ENCODE data around the gene PTDSS2. TPM values are rescaled to one million over a fixed set of nuclear protein-coding genes. Genes with fewer than 3 reads are reported as not detected.

PTDSS2 gene
- total and polyA plus RNA-seq, 2 experiments from 2014 or later = 22.7 to 145 TPM

DNA sequence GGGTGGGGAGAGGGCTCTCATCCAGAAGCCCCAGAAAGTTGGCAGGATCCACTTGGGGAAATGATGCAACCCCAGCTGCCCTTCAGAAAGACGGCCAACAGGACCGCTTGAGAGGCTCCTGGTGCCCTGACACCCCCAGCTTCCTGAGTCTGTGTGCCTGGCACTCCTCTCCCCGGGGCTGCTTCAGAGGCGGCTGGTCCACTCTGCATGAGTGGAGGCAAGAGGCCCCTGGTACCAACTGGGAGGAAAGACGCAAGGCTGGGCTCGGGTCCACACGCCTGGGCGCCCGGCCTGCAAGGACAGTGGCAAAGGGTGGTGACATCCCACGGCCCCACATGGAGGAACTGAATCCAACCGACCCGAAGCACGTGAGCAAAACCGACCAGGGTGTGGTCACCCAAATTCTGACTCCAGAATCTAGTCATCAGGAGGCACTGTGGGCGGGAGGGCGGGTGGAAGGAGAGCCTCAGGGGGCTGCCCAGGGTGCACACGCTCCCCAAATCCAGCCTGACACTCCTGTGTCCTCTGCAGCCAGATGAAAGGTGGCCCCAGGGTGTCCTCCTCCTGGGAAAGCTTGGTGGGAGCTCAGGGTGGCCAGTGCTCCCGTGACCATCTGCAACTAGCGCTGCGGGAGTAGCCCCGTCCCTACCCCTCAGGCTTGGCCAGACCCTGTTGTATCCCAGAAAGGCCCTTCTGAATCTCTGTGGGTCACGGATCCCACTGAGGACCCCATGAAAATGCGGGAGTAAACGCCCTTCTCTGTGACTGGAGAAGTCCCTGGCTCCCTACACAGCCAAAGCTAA lies 53.3 kb downstream of the PTDSS2 start (continued):
- TF ChIP-seq, protein P1, sequence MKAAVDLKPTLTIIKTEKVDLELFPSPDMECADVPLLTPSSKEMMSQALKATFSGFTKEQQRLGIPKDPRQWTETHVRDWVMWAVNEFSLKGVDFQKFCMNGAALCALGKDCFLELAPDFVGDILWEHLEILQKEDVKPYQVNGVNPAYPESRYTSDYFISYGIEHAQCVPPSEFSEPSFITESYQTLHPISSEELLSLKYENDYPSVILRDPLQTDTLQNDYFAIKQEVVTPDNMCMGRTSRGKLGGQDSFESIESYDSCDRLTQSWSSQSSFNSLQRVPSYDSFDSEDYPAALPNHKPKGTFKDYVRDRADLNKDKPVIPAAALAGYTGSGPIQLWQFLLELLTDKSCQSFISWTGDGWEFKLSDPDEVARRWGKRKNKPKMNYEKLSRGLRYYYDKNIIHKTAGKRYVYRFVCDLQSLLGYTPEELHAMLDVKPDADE (IDR thresholded peaks at IDR 0.05) = no peak
- TF ChIP-seq JUNB (IDR thresholded peaks at IDR 0.05; ENCODE audit: unreplicated experiment) = no peak
- TF ChIP-seq EZH2 (IDR thresholded peaks at IDR 0.05; ENCODE audit: low read depth, unreplicated experiment) = no peak
- TF ChIP-seq ZNF114 (CRISPR knock-in tag; IDR thresholded peaks at IDR 0.05) = no peak
- no peak for TF ChIP-seq POLR2AphosphoS5 (IDR thresholded peaks at IDR 0.05; ENCODE audit: low read depth)
- TF ChIP-seq, protein P2, sequence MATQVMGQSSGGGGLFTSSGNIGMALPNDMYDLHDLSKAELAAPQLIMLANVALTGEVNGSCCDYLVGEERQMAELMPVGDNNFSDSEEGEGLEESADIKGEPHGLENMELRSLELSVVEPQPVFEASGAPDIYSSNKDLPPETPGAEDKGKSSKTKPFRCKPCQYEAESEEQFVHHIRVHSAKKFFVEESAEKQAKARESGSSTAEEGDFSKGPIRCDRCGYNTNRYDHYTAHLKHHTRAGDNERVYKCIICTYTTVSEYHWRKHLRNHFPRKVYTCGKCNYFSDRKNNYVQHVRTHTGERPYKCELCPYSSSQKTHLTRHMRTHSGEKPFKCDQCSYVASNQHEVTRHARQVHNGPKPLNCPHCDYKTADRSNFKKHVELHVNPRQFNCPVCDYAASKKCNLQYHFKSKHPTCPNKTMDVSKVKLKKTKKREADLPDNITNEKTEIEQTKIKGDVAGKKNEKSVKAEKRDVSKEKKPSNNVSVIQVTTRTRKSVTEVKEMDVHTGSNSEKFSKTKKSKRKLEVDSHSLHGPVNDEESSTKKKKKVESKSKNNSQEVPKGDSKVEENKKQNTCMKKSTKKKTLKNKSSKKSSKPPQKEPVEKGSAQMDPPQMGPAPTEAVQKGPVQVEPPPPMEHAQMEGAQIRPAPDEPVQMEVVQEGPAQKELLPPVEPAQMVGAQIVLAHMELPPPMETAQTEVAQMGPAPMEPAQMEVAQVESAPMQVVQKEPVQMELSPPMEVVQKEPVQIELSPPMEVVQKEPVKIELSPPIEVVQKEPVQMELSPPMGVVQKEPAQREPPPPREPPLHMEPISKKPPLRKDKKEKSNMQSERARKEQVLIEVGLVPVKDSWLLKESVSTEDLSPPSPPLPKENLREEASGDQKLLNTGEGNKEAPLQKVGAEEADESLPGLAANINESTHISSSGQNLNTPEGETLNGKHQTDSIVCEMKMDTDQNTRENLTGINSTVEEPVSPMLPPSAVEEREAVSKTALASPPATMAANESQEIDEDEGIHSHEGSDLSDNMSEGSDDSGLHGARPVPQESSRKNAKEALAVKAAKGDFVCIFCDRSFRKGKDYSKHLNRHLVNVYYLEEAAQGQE (IDR thresholded peaks at IDR 0.05; ENCODE audit: unreplicated experiment) = no peak
- no peak for TF ChIP-seq CREB1 (CRISPR knock-in tag; IDR thresholded peaks at IDR 0.05; ENCODE audit: low read depth)
- TF ChIP-seq STAT1 (IDR thresholded peaks at IDR 0.05; ENCODE audit: unreplicated experiment) = no peak

DNA sequence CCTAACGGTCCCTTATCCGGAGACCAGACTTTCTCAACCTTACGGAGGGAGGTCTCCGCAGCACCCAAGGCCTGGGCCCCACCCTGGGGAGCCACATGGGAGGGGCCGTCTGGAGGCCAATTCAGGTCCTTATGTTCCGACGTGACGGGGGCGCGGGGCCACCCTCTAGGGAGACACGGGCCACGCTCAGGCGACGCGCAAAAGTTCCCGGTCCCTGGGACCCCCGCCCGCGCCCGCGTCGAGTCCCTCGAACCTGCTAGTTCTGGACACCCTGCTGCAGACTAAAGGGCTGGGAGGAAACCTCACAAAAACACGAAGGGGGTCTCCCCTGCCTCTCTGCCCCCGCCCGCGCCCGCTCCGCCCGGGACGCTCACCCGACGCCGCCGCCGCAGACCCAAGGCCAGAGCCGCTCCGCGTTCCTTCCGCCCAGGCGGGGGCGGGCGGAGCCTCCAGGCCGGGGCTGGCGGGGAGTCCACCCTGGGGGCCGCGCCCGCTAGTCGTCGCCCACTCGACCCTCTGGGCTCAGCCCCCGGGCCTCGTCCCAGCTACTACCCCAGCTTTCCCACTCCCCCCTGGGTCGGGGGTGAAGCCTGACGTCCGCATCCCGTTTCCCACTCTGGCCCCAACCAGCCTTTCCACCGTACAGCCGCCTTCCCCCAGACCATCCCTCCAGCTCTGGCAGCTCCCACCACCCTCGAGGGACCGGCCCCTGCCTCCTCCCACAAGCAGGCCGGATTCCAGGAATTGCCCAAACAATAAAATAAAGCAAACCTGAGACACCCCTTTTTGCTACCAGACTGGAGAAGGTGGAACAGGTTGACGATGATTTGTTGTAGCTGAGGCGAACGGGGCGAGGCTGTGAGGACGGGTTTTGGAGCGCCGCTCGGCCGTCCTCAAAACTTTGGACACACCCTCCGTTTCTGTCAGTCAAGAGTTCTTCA lies 54.2 kb downstream of the PTDSS2 start:
- Histone ChIP-seq H3K27ac (ENCODE audit: low read depth) (no peak overlapping the region), H2AFZ (peak overlapping the region; percentile 63; the same call in 1 of the 2 replicates), H3K27me3 (ENCODE audit: insufficient read depth) (peaks cover 11% of the 10 kb centered on the region; the same call in 1 of the 2 replicates), H3K4me2 (peak overlapping the region; percentile 99), H3K9me2 (ENCODE audit: insufficient read depth) (no peaks in the 10 kb centered on the region), H4K20me1 (replicated peaks; ENCODE audit: insufficient read depth) (peaks cover 7% of the 10 kb centered on the region; the same call in 1 of the 2 replicates), H3K36me3 (ENCODE audit: insufficient read depth) (no peaks in the 10 kb centered on the region), H3K4me3 (peak overlapping the region; percentile 97), H3K4me1 (ENCODE audit: insufficient read depth) (peaks cover 9% of the 10 kb centered on the region; the same call in 1 of the 2 replicates), H3K79me2 (replicated peaks; ENCODE audit: insufficient read depth) (peaks cover 11% of the 10 kb centered on the region), H3F3A (replicated peaks; ENCODE audit: low read depth) (peaks cover 19% of the 10 kb centered on the region)
- DNase-seq (ENCODE audit: low spot score) (peak; percentile 57), ATAC-seq (peak; percentile 13)
- H3K36me3 Mint-ChIP-seq (ENCODE audit: low read depth) = peaks cover 6% of the 10 kb centered on the region
- no peak overlapping the region for H3K27ac Mint-ChIP-seq
- peaks cover 13% of the 10 kb centered on the region for H3K4me1 Mint-ChIP-seq
- H3K4me3 Mint-ChIP-seq = peak overlapping the region; percentile 97
- H3K9me3 Mint-ChIP-seq = no peaks in the 10 kb centered on the region
- H3K27me3 Mint-ChIP-seq (ENCODE audit: insufficient read depth, low read depth, poor library complexity) = peaks cover 19% of the 10 kb centered on the region
- TF ChIP-seq, protein P2 (IDR thresholded peaks at IDR 0.05; ENCODE audit: unreplicated experiment) = no peak
- TF ChIP-seq STAT1 (IDR thresholded peaks at IDR 0.05; ENCODE audit: unreplicated experiment) = no peak
- no peak for TF ChIP-seq NANOG (IDR thresholded peaks at IDR 0.05; ENCODE audit: borderline replicate concordance)
- TF ChIP-seq EZH2 (IDR thresholded peaks at IDR 0.05; ENCODE audit: low read depth, unreplicated experiment) = no peak
- TF ChIP-seq, protein P1 (IDR thresholded peaks at IDR 0.05) = no peak
- TF ChIP-seq ZNF114 (CRISPR knock-in tag; IDR thresholded peaks at IDR 0.05) = no peak
- TF ChIP-seq JUNB (IDR thresholded peaks at IDR 0.05; ENCODE audit: unreplicated experiment) = no peak

Data from GM23338 (cell line).